Urinary bladder (tissue), 4 donors: ENCODE measurements around the gene KCNMA1. TPM values are rescaled to one million over a fixed set of nuclear protein-coding genes. Genes with fewer than 3 reads are reported as not detected.

Experiments
- DNase-seq: peaks from one replicate; pipeline ENCODE4 v3.0.0-alpha.2; 2015; ENCODE audit errors: extremely low spot score
- H3K27ac ChIP-seq: one replicate; pipeline ENCODE4 v1.5.1; 2013; ENCODE audit warnings: low read depth, mild to moderate bottlenecking, moderate library complexity
- H3K36me3 ChIP-seq: one replicate; pipeline ENCODE4 v1.6.1; 2013; ENCODE audit warnings: mild to moderate bottlenecking, moderate library complexity; ENCODE audit not compliant: insufficient read depth
- H3K4me1 ChIP-seq: one replicate; pipeline ENCODE4 v1.6.1; 2013; ENCODE audit warnings: mild to moderate bottlenecking, moderate library complexity; ENCODE audit not compliant: insufficient read depth
- H3K4me3 ChIP-seq: one replicate; pipeline ENCODE4 v1.5.1; 2013; ENCODE audit warnings: low read depth, low read length
- WGBS: extraction: QIAGEN DNeasy Blood & Tissue Kit; methylation state at CpG from one replicate; pipeline ENCODE4 v1.1.7; 2013; 5-methylcytosine and 5-hydroxymethylcytosine counted together
- polyA plus RNA-seq: library from polyadenylated mRNA; stranded (reverse); fragments of 200-250 nt; gene quantifications from one replicate; pipeline ENCODE4 v1.2.3, GENCODE V29; 2013
- total RNA-seq: library from RNA; depleted of rRNA; stranded (reverse); fragments of >200 nt; gene quantifications from one replicate; pipeline ENCODE4 v1.2.3, GENCODE V29; 2014
- donor health status: healthy with polysubstance abuse.
- donor health status: healthy.

KCNMA1 gene
- total and polyA plus RNA-seq, 2 donors, result 105 to 107 TPM

GRCh38 chr10:77002872-77003271 is 634.7 kb downstream of the KCNMA1 start:
- WGBS, result 39% methylated on average over 2 of the region's 2 CpGs
- DNase-seq, result no peak
- Histone ChIP-seq H3K36me3 (no peaks in the 10 kb centered on the region), H3K4me1 (no peaks in the 10 kb centered on the region), H3K27ac (no peak overlapping the region), H3K4me3 (no peak overlapping the region)

- Histone ChIP-seq H3K4me1 (no peaks in the 10 kb centered on the region), H3K27ac (no peak overlapping the region), H3K36me3 (no peaks in the 10 kb centered on the region), H3K4me3 (no peak overlapping the region)
- 90% methylated on average over 12 of the region's 12 CpGs for WGBS
- DNase-seq, result no peak
Observed at GRCh38 chr10:77001206-77001605, 636.4 kb downstream of the KCNMA1 start.

- no peaks in the 10 kb centered on the region for H3K4me1 ChIP-seq
- no peaks in the 10 kb centered on the region for H3K36me3 ChIP-seq
- no peak overlapping the region for H3K4me3 ChIP-seq
- WGBS, result 79% methylated on average over 2 of the region's 2 CpGs
- H3K27ac ChIP-seq, result no peak overlapping the region
- no peak for DNase-seq
Observed at GRCh38 chr10:76998451-76998850, 639.2 kb downstream of the KCNMA1 start.

GRCh38 chr10:76997631-76998030 is 640.0 kb downstream of the KCNMA1 start:
- Histone ChIP-seq H3K4me3 (no peak overlapping the region), H3K27ac (no peak overlapping the region), H3K36me3 (no peaks in the 10 kb centered on the region), H3K4me1 (no peaks in the 10 kb centered on the region)
- no peak for DNase-seq
- WGBS, result 93% methylated on average over 3 of the region's 3 CpGs

GRCh38 chr10:76995023-76995422 is 642.6 kb downstream of the KCNMA1 start:
- Histone ChIP-seq H3K4me1 (no peaks in the 10 kb centered on the region), H3K4me3 (no peak overlapping the region), H3K27ac (no peak overlapping the region), H3K36me3 (no peaks in the 10 kb centered on the region)
- WGBS, result 95% methylated on average over 11 of the region's 11 CpGs
- no peak for DNase-seq

GRCh38 chr10:76993213-76993612 is 644.4 kb downstream of the KCNMA1 start:
- no peaks in the 10 kb centered on the region for H3K4me1 ChIP-seq
- WGBS, result 94% methylated on average over 2 of the region's 2 CpGs
- H3K36me3 ChIP-seq, result no peaks in the 10 kb centered on the region
- no peak for DNase-seq
- no peak overlapping the region for H3K4me3 ChIP-seq
- H3K27ac ChIP-seq, result no peak overlapping the region

GRCh38 chr10:76992467-76992866 is 645.1 kb downstream of the KCNMA1 start:
- H3K27ac ChIP-seq, result no peak overlapping the region
- no peaks in the 10 kb centered on the region for H3K36me3 ChIP-seq
- H3K4me3 ChIP-seq, result no peak overlapping the region
- no peak for DNase-seq
- WGBS, result 84% methylated on average over 3 of the region's 3 CpGs
- H3K4me1 ChIP-seq, result no peaks in the 10 kb centered on the region

GRCh38 chr10:76991621-76992020 is 646.0 kb downstream of the KCNMA1 start:
- WGBS, result 25% methylated on average over 2 of the region's 2 CpGs
- Histone ChIP-seq H3K27ac (no peak overlapping the region), H3K36me3 (no peaks in the 10 kb centered on the region), H3K4me1 (no peaks in the 10 kb centered on the region), H3K4me3 (no peak overlapping the region)
- no peak for DNase-seq

GRCh38 chr10:76990561-76990960 is 647.0 kb downstream of the KCNMA1 start:
- DNase-seq, result no peak
- Histone ChIP-seq H3K27ac (no peak overlapping the region), H3K4me3 (no peak overlapping the region), H3K36me3 (no peaks in the 10 kb centered on the region), H3K4me1 (no peaks in the 10 kb centered on the region)
- 91% methylated on average over 1 of the region's 1 CpG for WGBS

GRCh38 chr10:76984559-76985443 is 652.8 kb downstream of the KCNMA1 start:
- Histone ChIP-seq H3K36me3 (no peaks in the 10 kb centered on the region), H3K4me1 (no peaks in the 10 kb centered on the region), H3K4me3 (no peak overlapping the region), H3K27ac (no peak overlapping the region)
- peak; percentile 52 for DNase-seq
- WGBS, result 22% methylated on average over 6 of the region's 6 CpGs

- no peak for DNase-seq
- Histone ChIP-seq H3K36me3 (no peaks in the 10 kb centered on the region), H3K4me3 (no peak overlapping the region), H3K4me1 (no peaks in the 10 kb centered on the region), H3K27ac (no peak overlapping the region)
- 85% methylated on average over 3 of the region's 3 CpGs for WGBS
Observed at GRCh38 chr10:76983624-76984023, 654.0 kb downstream of the KCNMA1 start.

- H3K4me1 ChIP-seq, result no peaks in the 10 kb centered on the region
- 86% methylated on average over 2 of the region's 2 CpGs for WGBS
- H3K27ac ChIP-seq, result no peak overlapping the region
- no peaks in the 10 kb centered on the region for H3K36me3 ChIP-seq
- DNase-seq, result no peak
- H3K4me3 ChIP-seq, result no peak overlapping the region
Observed at GRCh38 chr10:76982671-76983070, 654.9 kb downstream of the KCNMA1 start.

GRCh38 chr10:76981251-76981650 is 656.4 kb downstream of the KCNMA1 start:
- no peak overlapping the region for H3K4me3 ChIP-seq
- WGBS, result 90% methylated on average over 7 of the region's 7 CpGs
- H3K27ac ChIP-seq, result no peak overlapping the region
- no peaks in the 10 kb centered on the region for H3K36me3 ChIP-seq
- H3K4me1 ChIP-seq, result no peaks in the 10 kb centered on the region
- no peak for DNase-seq

- Histone ChIP-seq H3K4me3 (no peak overlapping the region), H3K4me1 (no peaks in the 10 kb centered on the region), H3K27ac (no peak overlapping the region), H3K36me3 (no peaks in the 10 kb centered on the region)
- no peak for DNase-seq
- WGBS, result 60% methylated on average over 7 of the region's 7 CpGs
Observed at GRCh38 chr10:76977901-76978300, 659.7 kb downstream of the KCNMA1 start.
